GM23248 (cell line): ENCODE measurements around the gene PRKAR1B.

Experiments
- EZH2 ChIP-seq: fragments of 200-600 bp; sonication (generic); IDR thresholded peaks from 2 replicates; pipeline ENCODE4 v1.6.1; 2018; ENCODE audit warnings: antibody characterized with exemption, mild to moderate bottlenecking; ENCODE audit not compliant: insufficient read depth, poor library complexity, severe bottlenecking
- EZH2phosphoT487 ChIP-seq: fragments of 200-600 bp; sonication (generic); IDR thresholded peaks from 2 replicates; pipeline ENCODE4 v1.6.1; 2018; ENCODE audit warnings: antibody characterized with exemption, moderate library complexity, mild to moderate bottlenecking, low read depth; ENCODE audit not compliant: insufficient read depth

DNA sequence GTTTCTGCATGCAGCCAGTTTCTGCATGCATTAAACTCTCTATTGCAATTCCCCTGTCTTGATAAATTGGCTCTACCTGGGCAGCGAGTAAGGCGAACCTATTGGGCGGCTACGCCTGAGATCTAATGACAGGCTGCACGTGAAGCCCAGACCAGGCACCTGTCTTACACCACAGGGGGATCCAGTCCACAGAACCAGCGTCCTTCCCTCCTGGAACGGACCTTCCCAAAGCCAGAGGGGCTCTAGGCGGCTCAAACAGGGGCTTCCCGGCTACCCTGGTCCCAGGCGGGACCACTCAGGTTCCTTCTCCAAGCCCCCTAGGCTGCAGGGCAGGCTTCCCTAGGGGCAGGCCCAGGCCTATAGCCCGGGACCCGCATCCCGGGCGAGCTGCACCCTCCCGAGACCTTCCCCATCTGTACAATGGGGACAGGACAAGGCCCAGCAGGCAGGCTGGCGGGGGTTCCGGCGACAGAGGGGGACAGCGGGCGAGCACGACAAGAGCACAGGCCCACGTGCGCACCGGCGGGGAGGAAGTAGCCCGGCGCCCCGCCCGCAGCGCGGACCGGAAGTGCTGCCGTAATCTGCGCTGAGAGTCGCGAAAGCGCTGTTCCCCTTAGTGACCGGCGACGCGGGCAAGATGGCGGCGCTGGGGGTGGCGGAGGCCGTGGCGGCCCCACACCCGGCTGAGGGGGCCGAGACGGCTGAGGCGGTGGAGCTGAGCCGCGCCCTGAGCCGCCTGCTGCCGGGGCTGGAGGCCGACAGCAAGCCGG, 812 bp downstream of the PRKAR1B start, which contains the start of gene DNAAF5:
- TF ChIP-seq EZH2 (no peak), EZH2phosphoT487 (no peak)
